Measurements from ENCODE around the gene PRR13.

The PRR13 gene

GRCh38 chr12:53468282-53468681 is 26.7 kb downstream of the PRR13 start:
- DNase-seq (ENCODE audit: low read depth): no peak

- no peak for DNase-seq (ENCODE audit: low read depth)
Measured at GRCh38 chr12:53472056-53472582, 30.6 kb downstream of the PRR13 start.

- no peak for DNase-seq (ENCODE audit: low read depth)
Measured at GRCh38 chr12:53474077-53474476, 32.5 kb downstream of the PRR13 start.

DNA sequence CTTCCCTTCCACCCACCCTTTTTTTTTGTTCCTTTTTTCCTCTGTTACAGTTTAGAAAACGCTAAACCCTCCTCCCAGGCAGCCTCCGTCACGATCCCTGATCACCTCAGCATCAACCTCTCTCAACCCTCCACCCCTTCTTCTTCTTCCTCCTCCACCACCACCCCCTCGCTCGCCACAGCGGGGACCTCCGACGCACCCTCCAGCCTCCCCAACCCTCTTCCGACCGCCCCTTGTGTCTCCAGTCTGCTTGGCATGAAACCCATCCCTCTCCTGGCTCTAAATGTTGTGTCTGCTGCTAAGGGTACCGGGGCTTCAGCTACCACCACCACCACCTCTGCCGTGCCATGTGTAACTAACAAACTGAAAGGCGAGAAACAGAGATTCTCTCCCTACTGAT is 33.3 kb downstream of the PRR13 start:
- no peak for DNase-seq (ENCODE audit: low read depth)

DNA sequence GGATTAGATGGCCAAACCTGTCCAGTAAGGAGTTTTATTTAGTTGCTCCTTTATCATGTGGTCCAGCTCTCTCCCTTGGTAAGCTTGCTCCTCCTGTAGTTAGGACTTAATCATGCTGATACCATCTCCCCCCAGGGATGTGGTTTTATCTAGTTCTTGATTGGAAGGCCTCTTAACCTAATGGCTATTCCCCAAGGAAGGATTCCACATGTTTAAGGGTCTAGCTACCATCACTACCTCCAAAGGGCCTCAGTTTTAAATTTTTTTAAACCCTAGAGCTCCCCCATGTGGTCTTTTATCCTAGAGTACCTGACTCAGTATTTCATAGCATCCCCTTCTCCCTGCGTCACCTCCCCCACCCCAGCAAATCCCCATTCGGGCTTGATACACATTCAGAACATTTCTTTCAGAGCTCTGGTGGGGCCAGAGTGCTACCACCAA is 35.3 kb downstream of the PRR13 start:
- DNase-seq (ENCODE audit: low read depth): no peak

GRCh38 chr12:53478865-53479264 is 37.3 kb downstream of the PRR13 start:
- no peak for DNase-seq (ENCODE audit: low read depth)

- DNase-seq (ENCODE audit: low read depth): no peak
Measured at GRCh38 chr12:53479331-53479730, 37.8 kb downstream of the PRR13 start.

DNA sequence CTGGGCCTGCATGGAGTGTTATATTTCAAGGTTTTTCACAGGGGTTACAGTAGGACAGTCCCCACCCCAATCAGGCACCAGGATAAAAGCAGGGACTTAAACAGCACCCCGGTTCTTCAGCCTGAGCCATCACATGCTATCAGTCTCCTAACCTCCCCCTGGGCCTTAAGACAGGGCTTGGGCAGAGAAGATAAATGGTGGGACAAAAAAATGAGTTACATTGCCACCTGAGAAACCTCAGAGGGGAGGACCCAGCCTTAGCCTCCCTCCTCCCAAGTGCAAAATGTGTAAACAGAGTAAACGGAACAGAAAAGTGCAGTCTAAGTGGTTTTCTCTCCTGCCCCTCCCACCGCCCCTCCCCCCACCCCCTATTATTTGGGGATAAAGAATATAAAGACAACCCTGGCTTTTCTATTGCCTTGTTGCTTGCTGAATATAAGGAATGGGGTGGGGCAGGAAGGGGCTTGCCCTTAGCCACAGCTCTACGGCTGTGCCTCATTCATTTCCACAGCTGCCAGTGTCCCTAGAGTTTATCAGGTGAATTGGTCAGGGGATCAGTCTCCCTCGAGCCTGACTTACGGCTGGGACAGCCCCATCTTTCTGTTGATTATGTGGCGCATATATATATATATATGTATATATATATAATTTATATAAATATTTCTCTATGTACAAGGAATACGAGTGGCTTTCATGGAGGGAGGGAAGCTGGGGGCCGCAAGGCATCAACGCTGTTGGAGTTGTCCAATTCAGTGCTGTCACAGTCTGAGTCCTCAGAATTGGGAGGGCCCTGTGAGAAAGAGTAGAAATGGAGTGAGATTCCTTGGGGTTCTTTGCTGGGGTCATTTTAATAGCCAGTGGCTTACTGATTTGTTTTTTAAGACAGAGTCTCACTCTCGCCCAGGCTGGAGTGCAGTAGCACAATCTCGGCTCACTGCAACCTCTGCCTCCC is 39.2 kb downstream of the PRR13 start:
- no peak for DNase-seq (ENCODE audit: low read depth)

GRCh38 chr12:53481458-53481857 is 39.9 kb downstream of the PRR13 start:
- DNase-seq (ENCODE audit: low read depth): peak; percentile 62

DNA sequence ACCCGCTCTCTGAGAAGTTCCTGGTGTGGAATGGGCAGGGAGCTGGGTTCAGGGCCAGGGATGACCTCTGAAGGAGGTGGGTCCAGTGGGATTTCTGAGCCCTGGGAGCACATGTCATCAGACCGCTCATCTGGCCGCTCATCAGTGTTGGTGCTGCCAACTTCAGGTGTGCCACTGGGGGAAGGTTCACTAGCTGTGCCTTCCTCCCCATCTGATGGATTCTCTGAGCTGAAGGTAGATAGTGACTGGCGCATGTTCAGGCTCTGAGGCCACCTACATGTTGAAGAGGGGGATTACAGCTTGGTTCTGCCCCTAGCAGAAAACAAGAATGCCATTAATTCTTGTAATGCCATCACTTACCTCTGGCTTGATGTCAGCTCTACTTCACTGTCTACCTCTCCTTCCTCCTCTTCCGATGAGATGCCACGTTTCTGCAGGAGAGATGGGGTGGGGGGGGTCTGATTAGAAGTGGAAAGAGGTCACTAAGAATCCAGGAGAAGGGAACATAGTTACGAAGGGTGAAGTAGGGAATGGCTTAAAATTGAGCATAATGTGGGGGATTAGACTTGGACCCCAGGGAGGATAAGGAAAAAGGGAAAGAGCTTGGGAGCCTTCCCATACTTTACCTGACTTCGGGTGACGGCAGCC is 40.5 kb downstream of the PRR13 start:
- DNase-seq (ENCODE audit: low read depth): no peak

DNA sequence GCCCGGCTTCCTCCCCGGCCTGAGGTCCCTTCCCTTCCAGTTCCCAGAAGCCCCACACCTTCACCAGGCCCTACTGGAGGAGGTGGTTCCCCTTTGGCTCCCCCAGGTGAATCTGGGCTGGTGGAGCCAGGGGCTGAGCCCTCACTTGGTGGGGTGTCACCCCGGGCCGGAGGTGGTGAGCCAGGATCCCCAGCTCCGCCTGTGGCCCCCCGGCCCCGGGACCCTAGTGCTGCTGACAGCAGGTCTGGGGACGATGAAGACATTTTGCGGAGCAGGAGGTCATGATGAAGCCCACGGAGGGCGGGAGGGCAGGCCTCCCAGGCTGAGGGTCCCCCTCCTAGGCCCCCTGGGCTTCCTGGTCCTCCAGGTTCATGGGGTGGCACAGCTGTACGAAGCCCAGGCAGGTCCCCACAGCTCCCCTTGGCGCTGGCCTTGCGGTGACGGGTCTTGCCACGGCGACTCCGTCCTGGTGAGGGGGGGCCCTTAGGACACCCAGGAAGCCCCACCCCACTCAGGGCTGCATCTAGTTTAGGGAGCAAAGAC is 41.2 kb downstream of the PRR13 start:
- DNase-seq (ENCODE audit: low read depth): no peak

DNA sequence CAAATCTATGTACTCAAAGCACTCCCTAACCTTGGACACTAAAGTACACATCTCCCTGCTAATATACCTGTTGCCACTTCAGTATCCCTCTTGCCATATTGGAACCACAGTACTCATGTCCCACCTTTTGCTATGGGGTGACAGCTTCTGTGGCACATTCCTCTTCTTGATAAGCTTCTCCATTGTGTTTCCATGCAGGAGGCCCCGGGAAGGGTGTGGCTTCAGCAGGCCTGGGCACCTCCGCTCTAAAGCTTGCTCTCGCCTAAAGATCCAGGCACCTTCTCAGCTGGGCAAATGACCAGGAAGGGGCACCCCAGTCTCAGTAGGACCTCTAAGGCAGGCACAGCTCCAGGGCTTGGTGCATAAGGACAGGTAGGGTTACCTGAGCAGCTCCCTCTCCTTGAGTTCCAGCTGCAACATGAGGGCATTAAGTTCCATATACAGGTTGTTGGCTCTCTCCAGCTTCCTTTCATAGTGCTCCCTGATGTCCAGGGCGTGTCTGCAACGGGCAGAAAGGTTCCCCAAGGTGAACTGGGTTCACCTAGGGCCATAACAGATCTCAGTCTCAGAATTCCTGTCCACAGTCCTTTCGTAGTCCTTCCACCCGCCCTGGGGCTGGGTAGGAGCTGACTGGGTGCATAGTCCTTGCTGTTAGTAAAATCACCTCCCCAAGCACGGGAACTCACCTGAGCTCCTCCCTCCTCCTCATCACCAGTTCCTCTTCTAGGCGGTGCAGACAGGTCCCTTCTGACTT is 41.9 kb downstream of the PRR13 start:
- no peak for DNase-seq (ENCODE audit: low read depth)

GRCh38 chr12:53483979-53484377 is 42.4 kb downstream of the PRR13 start:
- DNase-seq (ENCODE audit: low read depth): no peak

GRCh38 chr12:53484686-53485575 is 43.4 kb downstream of the PRR13 start:
- no peak for DNase-seq (ENCODE audit: low read depth)

- DNase-seq (ENCODE audit: low read depth): no peak
Measured at GRCh38 chr12:53485955-53486735, 44.6 kb downstream of the PRR13 start.

DNA sequence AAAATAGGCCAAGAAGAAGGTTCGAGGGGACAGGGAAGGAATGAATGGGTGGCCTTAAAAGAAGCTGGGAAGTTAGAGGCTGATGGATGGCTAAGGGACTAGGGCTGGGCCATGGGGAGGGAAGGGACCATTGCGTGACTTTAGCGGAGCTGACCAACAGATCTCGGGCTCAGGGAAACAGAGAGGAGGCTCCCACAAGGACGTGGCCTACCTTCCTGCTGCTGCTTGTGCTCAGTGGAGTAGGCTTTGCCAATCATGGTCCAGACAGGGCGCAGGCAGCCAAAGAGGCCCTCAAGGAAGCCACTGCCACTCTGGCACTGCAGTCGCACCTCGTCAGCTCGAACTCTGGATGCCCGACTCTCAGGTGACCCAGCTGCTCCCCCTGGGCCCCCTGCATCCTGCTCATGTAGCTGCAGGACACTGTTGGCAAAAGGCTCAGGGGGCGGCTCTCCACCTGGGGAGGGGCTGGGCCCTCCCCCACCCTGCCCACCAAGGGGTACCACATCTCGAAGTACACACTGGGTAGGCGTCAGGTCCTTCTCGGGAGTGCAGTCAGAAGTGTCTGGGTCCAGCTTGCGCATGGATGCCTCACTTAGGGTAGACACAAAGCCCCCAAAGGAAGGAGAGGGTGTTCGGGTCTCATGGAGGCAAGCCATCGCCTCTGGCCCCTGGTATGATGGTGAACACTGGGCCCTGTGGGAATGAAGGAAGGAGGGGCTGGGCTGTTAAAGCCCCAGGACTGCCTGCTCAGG is 45.4 kb downstream of the PRR13 start:
- no peak for DNase-seq (ENCODE audit: low read depth)

GRCh38 chr12:53489242-53489864 is 47.8 kb downstream of the PRR13 start:
- DNase-seq (ENCODE audit: low read depth): no peak

DNA sequence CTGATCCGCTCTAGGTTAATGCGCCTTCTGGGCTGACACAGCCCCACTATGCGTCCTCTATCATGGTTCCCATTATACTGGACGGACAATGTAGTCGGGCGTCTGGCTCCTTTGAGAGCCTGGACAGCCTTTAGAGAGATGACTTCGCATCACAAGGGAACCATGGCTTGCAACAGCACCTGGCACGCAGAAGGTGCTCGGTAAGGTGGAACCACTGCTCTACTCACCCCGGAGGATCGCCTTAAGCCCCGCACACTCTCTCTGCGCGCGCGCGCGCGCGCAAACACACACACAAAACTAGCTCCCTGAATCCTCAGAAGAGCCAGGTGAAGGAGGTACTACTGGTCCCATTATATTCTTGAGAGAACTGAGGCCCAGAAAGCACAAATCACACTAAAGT is 50.7 kb downstream of the PRR13 start:
- DNase-seq (ENCODE audit: low read depth): no peak
